ENCODE data around the gene TTC24. TPM values are rescaled to one million over a fixed set of nuclear protein-coding genes. Genes with fewer than 3 reads are reported as not detected.
"Not testable (repeated sequence)": the region's sequence is repeated elsewhere in the genome, so short reads cannot be mapped to it uniquely, and the experiment has no call there.

TTC24 gene
- polyA plus RNA-seq, 1 donor from 2014 or later: not detected

DNA sequence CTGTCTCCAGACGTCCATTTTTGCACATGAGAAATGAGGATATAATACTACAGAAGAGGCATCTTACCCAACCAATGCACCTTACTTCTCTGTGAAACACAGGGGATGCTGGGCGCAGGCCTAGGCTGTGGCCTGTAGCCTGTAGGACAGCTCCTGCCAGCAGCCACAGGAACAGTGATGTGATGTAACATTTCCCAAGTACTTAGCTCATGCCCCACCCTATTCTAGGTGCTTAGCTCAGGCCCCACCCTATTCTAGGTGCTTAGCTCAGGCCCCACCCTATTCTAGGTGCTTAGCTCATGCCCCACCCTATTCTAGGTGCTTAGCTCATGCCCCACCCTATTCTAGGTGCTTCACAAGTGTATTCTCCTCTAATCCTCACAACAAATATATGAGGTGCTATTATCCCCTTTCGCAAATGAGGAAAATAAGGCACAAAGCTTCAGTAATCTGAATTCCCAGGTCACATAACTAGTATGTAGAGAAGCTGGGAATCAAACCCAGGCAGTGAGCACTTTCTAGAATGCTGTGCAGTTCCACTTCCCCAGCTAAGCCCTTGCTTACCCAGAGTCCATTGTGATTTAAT, 7.5 kb downstream of the TTC24 start:
- no peak overlapping the region for H3K4me3 ChIP-seq (ENCODE audit: low read length)

DNA sequence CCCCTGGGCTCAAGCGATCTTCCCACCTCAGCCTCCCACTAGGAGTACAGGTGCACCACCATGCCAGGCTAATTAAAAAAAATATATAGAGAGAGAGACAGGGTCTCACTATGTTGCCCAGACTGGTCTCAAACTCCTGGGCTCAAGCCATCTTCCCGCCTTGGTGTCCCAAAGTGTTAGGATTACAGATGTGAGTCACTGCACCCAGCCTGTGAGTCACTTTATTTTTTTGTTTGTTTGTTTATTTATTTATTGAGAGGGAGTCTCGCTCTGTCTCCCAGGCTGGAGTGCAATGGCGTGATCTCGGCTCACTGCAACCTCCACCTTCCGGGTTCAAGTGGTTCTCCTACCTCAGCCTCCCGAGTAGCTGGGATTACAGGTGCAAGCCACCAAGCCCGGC, 8.4 kb downstream of the TTC24 start:
- not testable (repeated sequence) for H3K36me3 ChIP-seq (ENCODE audit: insufficient read depth, low read length); H3K4me3 ChIP-seq (ENCODE audit: low read length); H3F3A ChIP-seq (ENCODE audit: insufficient read depth, low read length, poor library complexity, severe bottlenecking); H2AFZ ChIP-seq (ENCODE audit: low read depth, low read length); H3K9me2 ChIP-seq (ENCODE audit: insufficient read depth, low read length); H3K9me3 ChIP-seq (ENCODE audit: low read length); H4K20me1 ChIP-seq (ENCODE audit: insufficient read depth); H3K27ac ChIP-seq (ENCODE audit: low read length); H3K9ac ChIP-seq (ENCODE audit: low read length); H3K4me2 ChIP-seq (ENCODE audit: low read length); H3K79me2 ChIP-seq (replicated peaks; ENCODE audit: insufficient read depth, low read length); H3K27me3 ChIP-seq (ENCODE audit: insufficient read depth, low read depth, low read length)

More for the DNA sequence above, 7.5 kb downstream of the TTC24 start:
- no peaks in the 10 kb centered on the region for H3K27me3 ChIP-seq (ENCODE audit: insufficient read depth, low read depth, low read length)
- no peak for TF ChIP-seq POLR2AphosphoS5 (IDR thresholded peaks at IDR 0.05)
- no peak for TF ChIP-seq SMC3 (conservative IDR thresholded peaks at IDR 0.05; ENCODE audit: poor library complexity)
- no peak for TF ChIP-seq TAF1 (IDR thresholded peaks at IDR 0.05; ENCODE audit: low read depth)
- no peak for TF ChIP-seq RAD21 (conservative IDR thresholded peaks at IDR 0.05)
- TF ChIP-seq EZH2 (IDR thresholded peaks at IDR 0.05; ENCODE audit: borderline replicate concordance, insufficient read depth, low read length, poor library complexity, severe bottlenecking): no peak
- TF ChIP-seq MXI1 (conservative IDR thresholded peaks at IDR 0.05; ENCODE audit: poor library complexity, severe bottlenecking): no peak
- TF ChIP-seq EP300 (conservative IDR thresholded peaks at IDR 0.05; ENCODE audit: poor library complexity, severe bottlenecking): no peak
- TF ChIP-seq, protein P1, sequence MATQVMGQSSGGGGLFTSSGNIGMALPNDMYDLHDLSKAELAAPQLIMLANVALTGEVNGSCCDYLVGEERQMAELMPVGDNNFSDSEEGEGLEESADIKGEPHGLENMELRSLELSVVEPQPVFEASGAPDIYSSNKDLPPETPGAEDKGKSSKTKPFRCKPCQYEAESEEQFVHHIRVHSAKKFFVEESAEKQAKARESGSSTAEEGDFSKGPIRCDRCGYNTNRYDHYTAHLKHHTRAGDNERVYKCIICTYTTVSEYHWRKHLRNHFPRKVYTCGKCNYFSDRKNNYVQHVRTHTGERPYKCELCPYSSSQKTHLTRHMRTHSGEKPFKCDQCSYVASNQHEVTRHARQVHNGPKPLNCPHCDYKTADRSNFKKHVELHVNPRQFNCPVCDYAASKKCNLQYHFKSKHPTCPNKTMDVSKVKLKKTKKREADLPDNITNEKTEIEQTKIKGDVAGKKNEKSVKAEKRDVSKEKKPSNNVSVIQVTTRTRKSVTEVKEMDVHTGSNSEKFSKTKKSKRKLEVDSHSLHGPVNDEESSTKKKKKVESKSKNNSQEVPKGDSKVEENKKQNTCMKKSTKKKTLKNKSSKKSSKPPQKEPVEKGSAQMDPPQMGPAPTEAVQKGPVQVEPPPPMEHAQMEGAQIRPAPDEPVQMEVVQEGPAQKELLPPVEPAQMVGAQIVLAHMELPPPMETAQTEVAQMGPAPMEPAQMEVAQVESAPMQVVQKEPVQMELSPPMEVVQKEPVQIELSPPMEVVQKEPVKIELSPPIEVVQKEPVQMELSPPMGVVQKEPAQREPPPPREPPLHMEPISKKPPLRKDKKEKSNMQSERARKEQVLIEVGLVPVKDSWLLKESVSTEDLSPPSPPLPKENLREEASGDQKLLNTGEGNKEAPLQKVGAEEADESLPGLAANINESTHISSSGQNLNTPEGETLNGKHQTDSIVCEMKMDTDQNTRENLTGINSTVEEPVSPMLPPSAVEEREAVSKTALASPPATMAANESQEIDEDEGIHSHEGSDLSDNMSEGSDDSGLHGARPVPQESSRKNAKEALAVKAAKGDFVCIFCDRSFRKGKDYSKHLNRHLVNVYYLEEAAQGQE (IDR thresholded peaks at IDR 0.05; ENCODE audit: borderline replicate concordance): no peak
- TF ChIP-seq, protein P2, sequence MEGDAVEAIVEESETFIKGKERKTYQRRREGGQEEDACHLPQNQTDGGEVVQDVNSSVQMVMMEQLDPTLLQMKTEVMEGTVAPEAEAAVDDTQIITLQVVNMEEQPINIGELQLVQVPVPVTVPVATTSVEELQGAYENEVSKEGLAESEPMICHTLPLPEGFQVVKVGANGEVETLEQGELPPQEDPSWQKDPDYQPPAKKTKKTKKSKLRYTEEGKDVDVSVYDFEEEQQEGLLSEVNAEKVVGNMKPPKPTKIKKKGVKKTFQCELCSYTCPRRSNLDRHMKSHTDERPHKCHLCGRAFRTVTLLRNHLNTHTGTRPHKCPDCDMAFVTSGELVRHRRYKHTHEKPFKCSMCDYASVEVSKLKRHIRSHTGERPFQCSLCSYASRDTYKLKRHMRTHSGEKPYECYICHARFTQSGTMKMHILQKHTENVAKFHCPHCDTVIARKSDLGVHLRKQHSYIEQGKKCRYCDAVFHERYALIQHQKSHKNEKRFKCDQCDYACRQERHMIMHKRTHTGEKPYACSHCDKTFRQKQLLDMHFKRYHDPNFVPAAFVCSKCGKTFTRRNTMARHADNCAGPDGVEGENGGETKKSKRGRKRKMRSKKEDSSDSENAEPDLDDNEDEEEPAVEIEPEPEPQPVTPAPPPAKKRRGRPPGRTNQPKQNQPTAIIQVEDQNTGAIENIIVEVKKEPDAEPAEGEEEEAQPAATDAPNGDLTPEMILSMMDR (IDR thresholded peaks at IDR 0.05; ENCODE audit: poor library complexity, severe bottlenecking): no peak
- no peak overlapping the region for H3K4me2 ChIP-seq (ENCODE audit: low read length)
- H3K9me2 ChIP-seq (ENCODE audit: insufficient read depth, low read length): no peaks in the 10 kb centered on the region
- H4K20me1 ChIP-seq (ENCODE audit: insufficient read depth): no peaks in the 10 kb centered on the region
- no peaks in the 10 kb centered on the region for H3K36me3 ChIP-seq (ENCODE audit: insufficient read depth, low read length)
- no peak overlapping the region for H2AFZ ChIP-seq (ENCODE audit: low read depth, low read length)
- H3K9me3 ChIP-seq (ENCODE audit: low read length): no peaks in the 10 kb centered on the region
- H3F3A ChIP-seq (ENCODE audit: insufficient read depth, low read length, poor library complexity, severe bottlenecking): no peaks in the 10 kb centered on the region
- H3K9ac ChIP-seq (ENCODE audit: low read length): no peak overlapping the region
- no peak overlapping the region for H3K27ac ChIP-seq (ENCODE audit: low read length)
- no peaks in the 10 kb centered on the region for H3K79me2 ChIP-seq (replicated peaks; ENCODE audit: insufficient read depth, low read length)

DNA sequence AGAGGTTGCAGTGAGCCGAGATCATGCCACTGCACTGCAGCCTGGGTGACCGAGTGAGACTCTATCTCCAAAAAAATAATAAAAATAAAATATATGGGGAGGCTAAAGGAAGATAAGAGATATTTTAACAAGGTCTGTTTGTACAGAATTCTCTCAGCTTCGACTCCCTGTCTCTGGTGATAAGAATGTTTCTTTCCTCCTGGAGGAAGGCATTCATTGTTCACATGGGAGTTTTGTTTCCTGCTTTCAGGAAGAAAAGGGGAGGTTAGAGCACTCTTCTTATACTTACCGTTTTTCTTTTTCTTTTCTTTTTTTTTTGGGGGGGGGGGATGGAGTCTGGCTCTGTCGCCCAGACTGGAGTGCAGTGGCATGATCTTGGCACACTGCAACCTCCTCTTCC, 10.0 kb downstream of the TTC24 start:
- H3K9me2 ChIP-seq (ENCODE audit: insufficient read depth, low read length): no peaks in the 10 kb centered on the region
- no peaks in the 10 kb centered on the region for H3K79me2 ChIP-seq (replicated peaks; ENCODE audit: insufficient read depth, low read length)
- no peaks in the 10 kb centered on the region for H3K27me3 ChIP-seq (ENCODE audit: insufficient read depth, low read depth, low read length)
- no peaks in the 10 kb centered on the region for H3K36me3 ChIP-seq (ENCODE audit: insufficient read depth, low read length)
- H3K4me3 ChIP-seq (ENCODE audit: low read length): no peak overlapping the region
- TF ChIP-seq EZH2 (IDR thresholded peaks at IDR 0.05; ENCODE audit: borderline replicate concordance, insufficient read depth, low read length, poor library complexity, severe bottlenecking) (no peak), EP300 (conservative IDR thresholded peaks at IDR 0.05; ENCODE audit: poor library complexity, severe bottlenecking) (no peak), SMC3 (conservative IDR thresholded peaks at IDR 0.05; ENCODE audit: poor library complexity) (no peak), POLR2AphosphoS5 (IDR thresholded peaks at IDR 0.05) (no peak), TAF1 (IDR thresholded peaks at IDR 0.05; ENCODE audit: low read depth) (no peak), RAD21 (conservative IDR thresholded peaks at IDR 0.05) (no peak), MXI1 (conservative IDR thresholded peaks at IDR 0.05; ENCODE audit: poor library complexity, severe bottlenecking) (no peak)
- TF ChIP-seq, protein P1 (IDR thresholded peaks at IDR 0.05; ENCODE audit: borderline replicate concordance): no peak
- TF ChIP-seq, protein P2 (IDR thresholded peaks at IDR 0.05; ENCODE audit: poor library complexity, severe bottlenecking): no peak
- H2AFZ ChIP-seq (ENCODE audit: low read depth, low read length): no peak overlapping the region
- no peak overlapping the region for H3K4me2 ChIP-seq (ENCODE audit: low read length)
- no peak overlapping the region for H3K27ac ChIP-seq (ENCODE audit: low read length)
- H3K9ac ChIP-seq (ENCODE audit: low read length): no peak overlapping the region
- no peaks in the 10 kb centered on the region for H3F3A ChIP-seq (ENCODE audit: insufficient read depth, low read length, poor library complexity, severe bottlenecking)
- H3K9me3 ChIP-seq (ENCODE audit: low read length): no peaks in the 10 kb centered on the region
- H4K20me1 ChIP-seq (ENCODE audit: insufficient read depth): no peaks in the 10 kb centered on the region

All from neural cell (in vitro differentiated cells).